Activated CD8-positive, alpha-beta memory T cell treated with anti-CD3 and anti-CD28 coated beads, Interleukin-2, amount 50 U/mL, for 48 hours (primary cell): ENCODE results near the gene B4GALT2.

Experiments
- DNase-seq: peaks from one replicate; pipeline ENCODE4 v3.0.0-alpha.2; 2020

The B4GALT2 gene

GRCh38 chr1:44008259-44008658 lies 29.2 kb downstream of the B4GALT2 start:
- DNase-seq = no peak

GRCh38 chr1:44010935-44011471 lies 32.0 kb downstream of the B4GALT2 start:
- no peak for DNase-seq

DNA sequence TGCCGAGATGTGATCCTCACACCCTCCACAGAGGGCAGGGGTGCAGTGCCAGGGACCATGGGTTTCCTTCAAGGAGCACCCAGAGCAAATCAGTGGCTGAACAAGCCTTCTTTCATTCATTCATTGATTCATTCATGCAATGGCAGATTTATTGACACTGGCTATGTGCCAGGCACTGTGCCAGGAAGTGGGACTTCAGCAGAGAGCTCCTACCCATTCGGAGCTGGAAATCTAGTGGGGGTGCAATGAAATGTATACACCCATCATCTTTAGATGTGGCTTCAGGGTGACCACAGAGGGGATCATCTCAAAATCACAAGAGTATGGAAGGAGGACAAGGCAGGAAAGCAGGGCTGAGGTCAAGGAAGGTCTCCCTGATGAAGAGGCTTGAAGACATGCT lies 33.4 kb downstream of the B4GALT2 start:
- no peak for DNase-seq

GRCh38 chr1:44012941-44013609 lies 34.1 kb downstream of the B4GALT2 start:
- no peak for DNase-seq

DNA sequence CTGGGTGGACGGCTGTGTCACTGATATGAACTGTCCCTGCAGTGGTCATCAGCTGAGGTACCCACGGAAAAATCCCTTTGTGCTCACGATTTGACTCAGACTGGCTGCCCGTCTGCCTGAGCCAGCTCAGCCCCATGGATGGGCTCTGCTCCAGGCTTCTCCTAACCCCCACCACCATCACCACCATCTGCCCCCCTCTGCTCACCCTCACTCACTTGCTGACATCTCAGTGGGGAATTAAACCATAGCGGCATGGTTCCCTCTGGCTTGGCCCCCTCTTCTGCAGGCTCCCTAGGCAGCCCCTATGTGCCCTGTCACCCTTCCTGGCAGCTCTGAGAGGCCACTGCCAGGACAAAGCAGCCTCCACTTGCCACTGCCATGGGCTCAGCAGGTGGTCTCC lies 34.9 kb downstream of the B4GALT2 start:
- DNase-seq = no peak

DNA sequence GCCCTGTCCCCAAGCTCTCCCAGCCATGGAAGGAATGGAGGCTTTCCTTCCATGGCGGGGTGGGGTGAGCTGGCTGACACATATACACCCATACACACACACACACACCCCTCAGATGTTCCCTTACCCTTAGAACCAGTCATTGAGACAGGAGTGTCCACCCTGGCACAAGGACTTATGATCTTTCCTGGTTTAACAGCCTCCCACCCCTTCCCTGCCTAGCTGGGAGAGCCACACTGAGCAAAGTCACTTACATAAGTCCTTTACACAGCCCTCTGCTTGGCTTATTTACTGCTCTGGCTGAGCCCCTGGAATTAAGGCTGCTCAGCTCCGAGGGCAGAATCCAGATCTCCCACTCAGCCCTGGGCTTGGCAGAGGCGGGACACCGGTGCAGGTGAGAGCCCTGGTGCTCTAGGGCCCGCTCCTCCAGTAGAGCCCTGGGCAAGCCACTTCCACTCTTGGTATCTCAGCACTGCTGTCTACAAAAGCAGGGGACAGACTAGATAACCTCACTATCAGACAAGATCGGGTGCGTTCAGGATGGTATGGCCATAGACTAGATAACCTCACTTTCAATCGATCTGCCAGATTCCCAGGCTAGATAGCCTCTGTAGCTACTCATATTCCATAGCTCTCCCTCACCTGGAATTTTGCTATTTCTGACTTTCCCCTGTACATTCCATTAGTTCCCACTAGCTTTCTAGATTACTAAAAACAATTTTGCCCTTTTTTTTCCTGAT lies 35.5 kb downstream of the B4GALT2 start:
- DNase-seq = no peak

- no peak for DNase-seq
These were observed 36.2 kb downstream of the B4GALT2 start for GRCh38 chr1:44015206-44015605.

DNA sequence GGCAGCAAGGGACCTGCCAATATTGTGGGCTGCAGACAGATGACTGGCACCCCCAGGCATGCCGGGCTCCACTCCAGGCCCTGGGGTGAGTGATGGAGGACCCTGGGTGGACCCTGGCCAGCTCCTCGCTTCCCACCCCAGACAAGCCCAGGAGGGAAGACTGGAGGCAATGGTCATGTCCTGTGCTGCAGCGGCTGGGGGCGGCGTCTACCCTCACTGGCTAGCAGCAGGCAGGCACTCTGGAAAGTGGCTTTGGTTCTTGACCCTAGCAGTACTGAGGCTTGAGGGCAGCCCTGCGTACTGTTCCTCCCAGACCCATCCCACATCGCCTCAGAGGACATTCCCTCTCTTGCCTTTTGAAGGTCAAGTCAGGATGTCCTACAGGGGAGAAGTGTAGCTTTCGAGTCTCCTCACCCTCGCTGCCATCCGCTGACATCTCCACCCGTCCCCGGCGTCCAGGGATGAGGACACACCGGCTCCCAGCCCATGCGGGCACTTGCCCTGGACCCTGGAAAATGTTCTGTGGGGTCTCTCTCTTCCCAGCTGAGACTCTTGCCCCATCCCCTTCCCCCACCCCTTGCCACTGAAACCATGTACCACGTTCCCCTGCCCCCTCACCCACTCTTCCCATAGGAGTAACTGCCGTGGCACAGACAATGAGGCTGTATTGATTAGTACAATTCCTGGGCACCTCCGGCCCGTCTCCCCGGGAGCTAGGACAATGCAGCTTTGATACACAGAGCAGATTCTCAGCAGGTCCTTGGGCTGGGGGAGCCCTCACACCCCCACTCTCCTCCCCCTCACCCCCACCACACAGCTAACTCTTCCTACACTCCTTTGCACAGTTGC lies 37.3 kb downstream of the B4GALT2 start:
- DNase-seq = no peak

- no peak for DNase-seq
These were observed 37.9 kb downstream of the B4GALT2 start for GRCh38 chr1:44016890-44017400.

- DNase-seq = no peak
These were observed 40.5 kb downstream of the B4GALT2 start for GRCh38 chr1:44019466-44019948.

DNA sequence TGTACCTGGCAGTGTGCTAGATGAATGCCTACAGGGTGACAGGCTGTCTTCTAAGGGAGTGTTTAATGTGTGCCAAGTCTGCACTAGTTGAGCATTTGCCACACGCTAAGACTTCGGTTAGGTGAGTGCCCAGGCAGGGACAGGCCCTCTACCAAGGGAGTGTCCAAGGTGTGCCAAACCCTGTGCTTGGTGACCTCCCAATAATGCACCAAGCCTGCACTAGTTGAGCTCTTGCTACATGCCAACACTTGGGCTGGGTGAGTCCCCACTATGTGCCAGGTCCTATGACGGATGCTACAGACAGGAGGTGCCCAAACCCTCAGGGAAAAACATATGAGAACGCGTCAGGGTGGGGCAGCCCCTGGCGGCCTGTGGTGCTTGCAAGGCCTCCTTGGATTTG lies 41.5 kb downstream of the B4GALT2 start:
- DNase-seq = no peak

GRCh38 chr1:44021156-44021555 lies 42.1 kb downstream of the B4GALT2 start:
- no peak for DNase-seq

DNA sequence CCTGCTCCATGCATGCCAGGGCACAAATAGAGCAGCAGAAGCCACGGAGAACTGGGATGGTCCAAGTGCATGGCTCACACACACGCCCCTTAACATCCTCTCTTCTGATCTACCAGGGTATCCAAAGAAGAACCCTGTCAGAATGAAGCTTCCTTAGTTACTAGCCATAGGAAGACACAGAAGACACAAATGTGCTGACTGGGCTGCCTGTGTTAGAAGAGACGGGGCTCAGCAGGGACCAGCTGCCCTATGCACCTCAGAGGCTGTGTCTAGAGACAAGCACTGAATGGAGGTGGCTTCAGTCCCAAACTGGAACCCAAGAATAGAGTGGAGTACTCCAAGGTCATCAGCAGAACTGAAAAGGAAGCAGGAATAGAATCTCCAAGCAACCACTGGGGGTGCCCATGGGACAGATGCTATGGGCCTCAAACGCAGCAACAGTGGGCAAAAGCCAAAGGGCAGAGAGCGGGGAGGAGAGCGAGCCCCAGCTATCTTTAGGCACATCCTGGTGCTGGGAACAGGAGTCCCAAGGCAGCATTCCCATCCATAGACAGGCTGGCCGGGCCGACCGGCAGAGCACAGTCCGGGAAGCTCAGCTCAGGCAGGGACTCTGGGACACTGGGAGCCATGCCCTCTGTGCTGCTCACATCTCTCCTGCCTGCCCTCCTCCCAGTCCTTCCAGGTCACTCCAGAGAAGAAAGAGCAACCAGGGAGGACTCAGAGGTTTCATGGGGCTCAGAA lies 42.7 kb downstream of the B4GALT2 start:
- no peak for DNase-seq

DNA sequence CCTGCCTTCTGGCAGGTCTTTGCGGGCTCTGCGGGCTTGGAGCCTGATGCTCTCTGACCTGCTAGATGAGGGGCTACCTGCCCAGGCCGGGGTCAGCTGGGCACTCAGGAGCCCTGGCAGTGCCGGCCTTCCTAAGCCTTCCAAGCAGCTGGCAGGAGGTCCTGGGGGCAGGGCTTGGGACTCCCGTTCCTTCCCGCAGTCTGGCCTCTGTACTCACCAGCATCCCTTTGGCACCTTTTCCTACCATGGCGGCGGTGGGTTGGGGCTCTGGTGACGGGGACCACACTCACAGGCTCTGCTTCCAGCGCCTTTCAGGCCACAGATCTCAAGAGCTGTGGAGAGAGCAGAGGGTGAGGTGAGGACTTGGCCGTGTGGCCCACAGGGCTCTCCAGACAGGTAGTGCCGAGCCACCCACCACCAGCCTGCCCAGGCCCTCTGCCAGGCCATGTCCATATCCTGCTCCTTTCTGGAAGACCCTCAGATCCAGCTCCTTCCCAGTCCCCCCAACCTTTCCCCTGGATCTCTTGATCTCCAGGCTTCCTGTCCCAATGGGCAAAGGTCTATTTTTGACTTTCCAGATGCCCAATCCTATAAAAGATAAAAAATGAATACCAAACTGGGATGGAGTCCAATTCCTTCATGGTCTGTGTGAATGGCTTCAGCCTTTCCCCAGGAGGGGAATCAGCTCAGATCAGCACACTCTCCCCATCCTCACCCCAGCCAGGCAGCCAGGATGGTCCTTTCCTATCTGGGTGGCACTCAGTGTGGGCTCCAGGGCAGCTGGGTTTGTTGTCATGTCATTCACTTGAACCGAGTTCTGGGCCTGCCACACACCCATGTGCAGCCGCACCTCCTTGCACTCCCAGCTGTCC lies 45.3 kb downstream of the B4GALT2 start:
- no peak for DNase-seq

DNA sequence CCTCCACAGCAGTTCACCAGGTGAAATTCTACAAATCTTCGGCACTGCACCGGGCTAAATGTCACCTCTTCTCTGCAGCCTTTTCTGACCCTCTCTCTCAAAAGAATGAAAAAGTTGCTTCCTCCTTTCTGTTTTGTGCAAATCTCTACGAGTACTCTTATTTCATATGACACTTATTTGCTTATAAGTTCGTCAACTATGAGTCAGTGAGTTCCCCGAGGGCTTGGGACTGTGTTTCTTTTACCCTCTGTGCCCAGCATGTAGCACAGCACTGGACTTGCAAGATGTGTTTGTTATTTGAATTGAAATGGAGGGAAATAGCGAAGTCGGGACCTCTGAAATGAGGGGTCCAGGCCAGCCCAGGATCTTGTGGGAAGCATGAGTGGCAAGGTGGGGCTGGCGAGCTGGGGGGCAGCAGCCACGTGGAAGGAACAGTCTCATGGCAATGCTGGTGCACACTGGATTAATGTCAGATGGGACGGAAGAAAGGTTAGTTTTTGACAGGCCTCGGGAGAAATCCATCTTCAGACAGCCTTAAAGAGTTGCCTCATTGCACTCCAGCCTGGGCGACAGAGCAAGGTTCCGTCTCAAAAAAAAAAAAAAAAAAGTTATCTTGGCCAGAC lies 46.0 kb downstream of the B4GALT2 start:
- DNase-seq = no peak

- DNase-seq = no peak
These were observed 46.8 kb downstream of the B4GALT2 start for GRCh38 chr1:44025816-44026215.

- DNase-seq = no peak
These were observed 48.3 kb downstream of the B4GALT2 start for GRCh38 chr1:44027320-44027719.

DNA sequence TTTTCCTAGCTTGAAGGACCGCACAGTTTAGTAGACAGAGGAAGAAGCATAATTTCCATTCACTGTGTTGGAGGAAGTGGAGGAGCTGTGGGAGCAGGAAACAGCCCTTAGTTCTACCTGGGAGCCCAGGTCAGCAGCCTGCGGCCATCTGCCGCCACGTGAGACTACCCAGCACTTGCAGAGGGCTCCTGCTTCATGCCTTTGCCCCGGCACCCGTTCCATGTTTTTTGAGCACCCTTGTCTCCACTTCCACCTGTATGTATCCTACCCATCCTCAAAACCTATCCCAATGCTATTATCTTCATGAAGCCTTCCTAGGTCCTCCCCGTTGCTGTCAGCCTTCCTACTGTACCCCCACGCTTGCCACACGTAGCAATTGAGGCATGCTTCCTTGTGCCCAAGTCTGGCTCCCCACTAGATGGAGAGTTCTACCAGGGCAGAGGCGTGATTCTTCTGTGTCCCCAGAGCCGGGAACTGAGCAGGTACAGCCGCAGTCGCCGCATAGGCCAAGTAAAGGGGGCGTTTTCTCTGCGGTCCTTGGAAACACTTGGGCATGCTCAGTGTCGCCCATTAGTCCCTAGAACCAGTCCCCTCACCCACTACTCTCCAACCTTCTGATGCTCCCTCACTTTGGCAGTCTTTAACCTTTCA lies 50.4 kb downstream of the B4GALT2 start:
- DNase-seq = no peak

DNA sequence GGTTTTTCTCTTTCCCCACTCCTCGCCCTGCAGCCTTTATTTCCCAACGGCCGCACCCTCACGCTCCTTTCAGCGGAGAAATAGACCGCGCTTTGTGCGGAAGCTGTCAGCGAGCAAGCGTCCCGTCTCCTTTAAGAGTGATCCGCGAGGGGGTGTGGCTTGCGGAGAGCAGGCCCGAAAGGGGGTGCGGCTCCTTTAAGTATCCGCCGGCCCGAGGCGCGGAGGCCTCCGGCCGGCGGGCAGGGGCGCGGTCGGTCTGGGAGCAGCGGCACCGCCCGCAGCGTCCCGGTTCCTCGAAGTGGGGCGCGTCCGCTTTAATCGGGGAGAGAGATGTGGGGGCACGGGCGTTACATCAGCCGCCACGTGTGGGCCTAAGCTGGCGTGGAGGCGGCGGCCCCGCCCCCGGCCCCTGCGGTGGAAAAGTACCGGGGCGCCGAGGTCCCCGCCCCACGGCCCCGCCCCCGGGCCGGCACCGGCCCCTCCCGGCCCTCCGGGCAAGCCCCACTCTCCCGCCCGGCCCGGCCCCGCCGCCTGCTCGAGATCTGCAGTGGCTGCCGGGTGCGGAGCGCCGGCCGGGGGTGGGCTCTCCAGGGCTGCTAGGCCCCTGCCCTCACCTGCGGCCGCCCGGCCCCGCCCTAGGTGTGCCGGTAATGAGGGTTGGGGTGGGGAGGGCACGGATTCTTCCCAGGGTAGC lies 51.0 kb downstream of the B4GALT2 start:
- peak; percentile 91 for DNase-seq
